Measurements from ENCODE around the gene IL10RA.

Gene IL10RA

GRCh38 chr11:117997823-117998579, 11.8 kb downstream of the IL10RA start:
- Histone ChIP-seq H4K20me1 (peaks cover 0 to 79% (median 0%) of the 10 kb centered on the region in 11 experiments; a peak in 3 of 22 replicates), H3K9ac (peak overlapping the region in 1 of 11 experiments; percentile 58; a peak in 1 of 22 replicates), H3K36me3 (peaks cover 0 to 86% (median 0%) of the 10 kb centered on the region in 11 experiments; a peak in 7 of 22 replicates), H3K27me3 (no peaks in the 10 kb centered on the region), H3K9me3 (replicated peaks in 1 of 11) (no peaks in the 10 kb centered on the region), H3K4me2 (peak overlapping the region in 2 of 11 experiments; percentile 99 to 100; a peak in 4 of 22 replicates), H3K27ac (peak overlapping the region in 2 of 11 experiments; percentile 82 to 89; a peak in 3 of 22 replicates), H3K4me3 (no peak overlapping the region), H3K4me1 (peaks cover 16 to 100% (median 31%) of the 10 kb centered on the region in 10 experiments)
- no peak for TF ChIP-seq Cebpa-rat (IDR thresholded peaks at IDR 0.05)

- Histone ChIP-seq H3K27me3 (no peaks in the 10 kb centered on the region), H3K9me3 (replicated peaks in 1 of 11) (peaks cover 0 to 3% (median 1%) of the 10 kb centered on the region in 11 experiments; a peak in 9 of 22 replicates), H3K27ac (peak overlapping the region in 2 of 11 experiments; percentile 82 to 89; a peak in 4 of 22 replicates), H3K4me3 (no peak overlapping the region; a peak in 1 of 20 replicates), H4K20me1 (peaks cover 0 to 71% (median 0%) of the 10 kb centered on the region in 11 experiments; a peak in 2 of 22 replicates), H3K9ac (peak overlapping the region in 2 of 11 experiments; percentile 58 to 74; a peak in 3 of 22 replicates), H3K36me3 (peaks cover 0 to 78% (median 0%) of the 10 kb centered on the region in 11 experiments; a peak in 7 of 22 replicates), H3K4me1 (peaks cover 22 to 100% (median 36%) of the 10 kb centered on the region in 10 experiments), H3K4me2 (peak overlapping the region in 2 of 11 experiments; percentile 99 to 100; a peak in 5 of 22 replicates)
- TF ChIP-seq Cebpa-rat (IDR thresholded peaks at IDR 0.05): no peak
Observed at GRCh38 chr11:117998664-117999353, 12.6 kb downstream of the IL10RA start.

- Histone ChIP-seq H3K27me3 (no peaks in the 10 kb centered on the region), H3K36me3 (peaks cover 0 to 71% (median 0%) of the 10 kb centered on the region in 11 experiments; a peak in 7 of 22 replicates), H4K20me1 (peaks cover 0 to 65% (median 0%) of the 10 kb centered on the region in 11 experiments; a peak in 2 of 22 replicates), H3K27ac (peak overlapping the region in 2 of 11 experiments; percentile 82 to 89; a peak in 3 of 22 replicates), H3K4me2 (peak overlapping the region in 3 of 11 experiments; percentile 96 to 100 (median 99); a peak in 6 of 22 replicates), H3K9me3 (replicated peaks in 1 of 11) (peaks cover 0 to 9% (median 4%) of the 10 kb centered on the region in 11 experiments; a peak in 9 of 22 replicates), H3K9ac (peak overlapping the region in 2 of 11 experiments; percentile 58 to 74; a peak in 3 of 22 replicates), H3K4me1 (peaks cover 22 to 100% (median 33%) of the 10 kb centered on the region in 10 experiments), H3K4me3 (no peak overlapping the region; a peak in 1 of 20 replicates)
- no peak for TF ChIP-seq Cebpa-rat (IDR thresholded peaks at IDR 0.05)
Observed at GRCh38 chr11:117999354-117999993, 13.3 kb downstream of the IL10RA start.

GRCh38 chr11:118000067-118000849, 14.1 kb downstream of the IL10RA start:
- H4K20me1 ChIP-seq: peaks cover 0 to 58% (median 0%) of the 10 kb centered on the region in 11 experiments; a peak in 2 of 22 replicates
- H3K27ac ChIP-seq: peak overlapping the region in 3 of 11 experiments; percentile 82 to 91 (median 89); a peak in 5 of 22 replicates
- peaks cover 22 to 100% (median 35%) of the 10 kb centered on the region in 10 experiments for H3K4me1 ChIP-seq
- no peaks in the 10 kb centered on the region for H3K27me3 ChIP-seq
- H3K9me3 ChIP-seq (replicated peaks in 1 of 11): peaks cover 0 to 9% (median 4%) of the 10 kb centered on the region in 11 experiments; a peak in 9 of 22 replicates
- peak overlapping the region in 2 of 11 experiments; percentile 73 to 74; a peak in 4 of 22 replicates for H3K9ac ChIP-seq
- H3K36me3 ChIP-seq: peaks cover 0 to 64% (median 0%) of the 10 kb centered on the region in 11 experiments; a peak in 7 of 22 replicates
- H3K4me3 ChIP-seq: no peak overlapping the region
- peak overlapping the region in 4 of 11 experiments; percentile 6 to 100 (median 98); a peak in 6 of 22 replicates for H3K4me2 ChIP-seq
- no peak for TF ChIP-seq Cebpa-rat (IDR thresholded peaks at IDR 0.05)

- H3K27me3 ChIP-seq: no peaks in the 10 kb centered on the region
- H3K9me3 ChIP-seq (replicated peaks in 1 of 11): peaks cover 0 to 9% (median 4%) of the 10 kb centered on the region in 11 experiments; a peak in 9 of 22 replicates
- peak overlapping the region in 3 of 11 experiments; percentile 82 to 91 (median 89); a peak in 6 of 22 replicates for H3K27ac ChIP-seq
- H4K20me1 ChIP-seq: peaks cover 0 to 52% (median 0%) of the 10 kb centered on the region in 11 experiments; a peak in 2 of 22 replicates
- peaks cover 0 to 58% (median 0%) of the 10 kb centered on the region in 11 experiments; a peak in 7 of 22 replicates for H3K36me3 ChIP-seq
- H3K4me2 ChIP-seq: peak overlapping the region in 4 of 11 experiments; percentile 95 to 100 (median 98); a peak in 8 of 22 replicates
- no peak overlapping the region for H3K4me3 ChIP-seq
- H3K9ac ChIP-seq: peak overlapping the region in 2 of 11 experiments; percentile 73 to 74; a peak in 4 of 22 replicates
- TF ChIP-seq Cebpa-rat (IDR thresholded peaks at IDR 0.05): no peak
- peaks cover 22 to 100% (median 37%) of the 10 kb centered on the region in 10 experiments for H3K4me1 ChIP-seq
Observed at GRCh38 chr11:118000850-118001228, 14.6 kb downstream of the IL10RA start.

- H3K9ac ChIP-seq: peak overlapping the region in 3 of 11 experiments; percentile 73 to 74 (median 74); a peak in 7 of 22 replicates
- peaks cover 0 to 51% (median 0%) of the 10 kb centered on the region in 11 experiments; a peak in 6 of 22 replicates for H3K36me3 ChIP-seq
- H3K4me2 ChIP-seq: peak overlapping the region; percentile 64 to 100 (median 86)
- peaks cover 0 to 45% (median 0%) of the 10 kb centered on the region in 11 experiments; a peak in 2 of 22 replicates for H4K20me1 ChIP-seq
- H3K4me1 ChIP-seq: peaks cover 23 to 100% (median 43%) of the 10 kb centered on the region in 10 experiments
- peaks cover 0 to 9% (median 4%) of the 10 kb centered on the region in 11 experiments; a peak in 9 of 22 replicates for H3K9me3 ChIP-seq (replicated peaks in 1 of 11)
- no peak for TF ChIP-seq Cebpa-rat (IDR thresholded peaks at IDR 0.05)
- H3K27me3 ChIP-seq: no peaks in the 10 kb centered on the region
- H3K4me3 ChIP-seq: no peak overlapping the region
- H3K27ac ChIP-seq: peak overlapping the region in 7 of 11 experiments; percentile 70 to 91 (median 84); a peak in 12 of 22 replicates
Observed at GRCh38 chr11:118001494-118001971, 15.3 kb downstream of the IL10RA start.

GRCh38 chr11:118002010-118002540, 15.9 kb downstream of the IL10RA start:
- Histone ChIP-seq H3K4me1 (peaks cover 28 to 100% (median 48%) of the 10 kb centered on the region in 10 experiments), H3K4me2 (peak overlapping the region; percentile 64 to 100 (median 86)), H3K36me3 (peaks cover 0 to 45% (median 0%) of the 10 kb centered on the region in 11 experiments; a peak in 6 of 22 replicates), H4K20me1 (peaks cover 0 to 39% (median 0%) of the 10 kb centered on the region in 11 experiments; a peak in 2 of 22 replicates), H3K27me3 (no peaks in the 10 kb centered on the region), H3K4me3 (no peak overlapping the region), H3K9ac (peak overlapping the region in 7 of 11 experiments; percentile 9 to 74 (median 71); a peak in 12 of 22 replicates), H3K27ac (peak overlapping the region in 9 of 11 experiments; percentile 53 to 91 (median 82); a peak in 18 of 22 replicates), H3K9me3 (replicated peaks in 1 of 11) (peaks cover 0 to 9% (median 4%) of the 10 kb centered on the region in 11 experiments; a peak in 9 of 22 replicates)
- no peak for TF ChIP-seq Cebpa-rat (IDR thresholded peaks at IDR 0.05)

All from BLaER1 treated with 17β-estradiol and CSF1 and Interleukin-3, amounts not matched to agents 10 nM and 100 nM (cell line).